Activated T-helper 17 cell treated with anti-CD3 and anti-CD28 coated beads, Interleukin-2, amount 50 U/mL, for 72 hours (primary cell): ENCODE data around the gene LILRA2. TPM values are rescaled to one million over a fixed set of nuclear protein-coding genes. Genes with fewer than 3 reads are reported as not detected.

Experiments used
- ATAC-seq: fragments of 150-1000 bp; cut with Tn5 transposase; replicated peaks from 2 replicates; pipeline ENCODE4 v1.10.0; 2021; ENCODE audit warnings: mild to moderate bottlenecking, moderate library complexity
- H3K27ac Mint-ChIP-seq: one replicate; pipeline ENCODE4 v1.8.0; 2022; ENCODE audit warnings: mixed read lengths
- H3K27me3 Mint-ChIP-seq: one replicate; pipeline ENCODE4 v1.8.0; 2022; ENCODE audit warnings: mixed read lengths
- H3K36me3 Mint-ChIP-seq: one replicate; pipeline ENCODE4 v1.8.0; 2022; ENCODE audit warnings: low read depth, mild to moderate bottlenecking, mixed read lengths
- H3K4me1 Mint-ChIP-seq: one replicate; pipeline ENCODE4 v1.8.0; 2022; ENCODE audit warnings: mixed read lengths
- H3K4me3 Mint-ChIP-seq: one replicate; pipeline ENCODE4 v1.8.0; 2022; ENCODE audit warnings: mild to moderate bottlenecking, mixed read lengths
- H3K9me3 Mint-ChIP-seq: one replicate; pipeline ENCODE4 v1.8.0; 2022; ENCODE audit warnings: mixed read lengths
- total RNA-seq, 2 donors: library from RNA; stranded (reverse); gene quantifications; one replicate each; pipeline ENCODE4 v1.2.3, GENCODE V29; 2022

The LILRA2 gene
- not detected for total RNA-seq

DNA sequence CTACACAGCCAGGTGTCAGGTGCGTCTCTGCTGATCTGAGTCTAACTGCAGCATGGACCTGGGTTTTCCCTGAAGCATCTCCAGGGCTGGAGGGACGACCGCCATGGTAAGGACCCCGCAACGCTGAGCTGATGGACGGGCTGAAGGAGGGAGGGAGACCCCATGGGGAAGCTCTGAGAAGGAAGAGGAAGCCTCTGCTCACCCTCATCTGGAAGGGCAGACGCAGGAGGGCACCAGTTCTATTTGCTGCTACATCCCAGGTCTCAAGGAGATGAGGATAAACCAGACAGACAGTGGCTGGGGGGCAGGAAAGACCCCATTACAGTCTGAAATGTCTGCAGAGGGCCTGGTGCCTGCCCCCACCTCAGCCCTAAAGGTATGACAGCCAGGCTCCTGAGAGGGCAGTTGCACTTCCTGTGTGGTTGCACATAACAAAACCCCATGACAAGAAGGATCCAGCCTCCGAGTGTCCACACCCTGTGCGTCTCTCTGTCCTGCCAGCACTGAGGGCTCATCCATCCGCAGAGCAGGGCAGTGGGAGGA is at the start of gene LILRA2:
Gene LILRA2, plus strand, starts transcription at position 461 of the 543 bp plus-strand sequence. CDS start 89 bp downstream, outside the sequence.
- Mint-ChIP-seq H3K4me3 (no peak within 1 kb of the TSS), H3K9me3 (no peaks in the 10 kb centered on the region), H3K36me3 (no peaks in the 10 kb centered on the region), H3K4me1 (no peaks in the 10 kb centered on the region), H3K27ac (no peak within 1 kb of the TSS), H3K27me3 (peaks cover 27% of the 10 kb centered on the region)
- no peak for ATAC-seq

DNA sequence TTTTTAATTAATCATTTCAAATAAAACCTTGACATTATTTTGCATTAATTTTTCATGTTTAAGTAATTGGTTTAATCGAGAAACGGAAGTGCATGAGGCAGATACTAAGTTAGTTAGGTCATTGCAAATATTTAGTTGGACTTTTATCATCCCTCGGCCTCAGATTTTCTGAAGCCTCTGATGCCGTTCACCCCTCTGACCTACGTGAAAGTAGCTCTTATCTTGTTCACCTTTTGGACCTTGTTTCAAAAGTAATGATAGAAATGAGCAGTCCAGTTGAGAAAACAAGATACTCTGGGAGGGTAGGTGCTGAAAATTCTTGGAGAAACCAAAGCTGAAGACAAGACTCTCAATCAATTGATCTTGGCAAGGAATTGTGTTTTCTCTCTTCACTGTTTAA is 48.0 kb upstream of the LILRA2 start:
- H3K27ac Mint-ChIP-seq = no peak overlapping the region
- H3K27me3 Mint-ChIP-seq = peaks cover 48% of the 10 kb centered on the region
- no peaks in the 10 kb centered on the region for H3K9me3 Mint-ChIP-seq
- ATAC-seq = no peak
- H3K4me3 Mint-ChIP-seq = no peak overlapping the region
- no peaks in the 10 kb centered on the region for H3K36me3 Mint-ChIP-seq
- peaks cover 27% of the 10 kb centered on the region for H3K4me1 Mint-ChIP-seq

DNA sequence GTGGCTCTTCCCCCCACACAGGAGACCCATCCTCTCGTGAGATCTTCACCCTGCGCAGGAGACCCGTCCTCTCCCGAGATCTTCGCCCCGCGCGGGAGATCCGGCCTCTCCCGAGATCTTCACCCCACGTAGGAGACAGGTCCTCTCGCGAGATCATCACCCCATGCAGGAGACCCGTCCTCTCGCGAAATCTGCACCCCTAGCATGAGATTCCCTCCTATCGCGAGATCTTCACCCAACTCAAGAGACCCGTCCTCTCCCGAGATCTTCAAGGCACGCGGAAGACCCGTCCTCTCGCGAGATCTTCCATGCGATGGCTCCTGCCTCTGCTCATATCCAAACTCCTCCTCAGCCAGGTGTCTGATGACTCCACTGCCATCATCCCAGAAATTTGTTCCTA is 46.6 kb upstream of the LILRA2 start:
- no peaks in the 10 kb centered on the region for H3K36me3 Mint-ChIP-seq
- no peak overlapping the region for H3K4me3 Mint-ChIP-seq
- H3K27ac Mint-ChIP-seq = no peak overlapping the region
- H3K9me3 Mint-ChIP-seq = no peaks in the 10 kb centered on the region
- peaks cover 42% of the 10 kb centered on the region for H3K27me3 Mint-ChIP-seq
- H3K4me1 Mint-ChIP-seq = peaks cover 14% of the 10 kb centered on the region
- ATAC-seq = no peak

DNA sequence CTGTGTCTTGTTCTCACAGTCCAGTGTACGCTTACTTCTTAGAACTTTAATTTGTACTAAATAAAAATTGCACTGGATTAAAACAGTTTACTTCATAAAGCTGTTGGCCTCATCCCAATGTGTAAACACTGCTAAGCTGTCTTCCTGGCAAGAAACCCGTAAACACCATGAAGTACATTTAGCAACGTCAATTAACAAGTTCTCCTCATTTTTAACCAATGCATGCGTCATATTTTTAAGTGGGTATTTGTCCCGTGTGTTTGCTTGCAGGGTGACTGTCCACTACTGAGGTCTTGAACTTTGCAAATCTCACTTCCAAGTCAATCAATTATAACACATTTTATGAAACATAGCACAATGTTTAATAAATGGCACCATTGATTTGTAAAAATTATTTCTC is 42.7 kb upstream of the LILRA2 start:
- H3K9me3 Mint-ChIP-seq = no peaks in the 10 kb centered on the region
- peaks cover 50% of the 10 kb centered on the region for H3K27me3 Mint-ChIP-seq
- no peak overlapping the region for H3K4me3 Mint-ChIP-seq
- ATAC-seq = no peak
- peaks cover 4% of the 10 kb centered on the region for H3K4me1 Mint-ChIP-seq
- no peak overlapping the region for H3K27ac Mint-ChIP-seq
- H3K36me3 Mint-ChIP-seq = no peaks in the 10 kb centered on the region

GRCh38 chr19:54532528-54532927 is 41.1 kb upstream of the LILRA2 start:
- H3K4me3 Mint-ChIP-seq = no peak overlapping the region
- peak; percentile 58 for ATAC-seq
- peaks cover 53% of the 10 kb centered on the region for H3K27me3 Mint-ChIP-seq
- H3K9me3 Mint-ChIP-seq = no peaks in the 10 kb centered on the region
- no peaks in the 10 kb centered on the region for H3K4me1 Mint-ChIP-seq
- no peak overlapping the region for H3K27ac Mint-ChIP-seq
- no peaks in the 10 kb centered on the region for H3K36me3 Mint-ChIP-seq

- no peak overlapping the region for H3K27ac Mint-ChIP-seq
- no peaks in the 10 kb centered on the region for H3K4me1 Mint-ChIP-seq
- peaks cover 54% of the 10 kb centered on the region for H3K27me3 Mint-ChIP-seq
- no peak for ATAC-seq
- H3K4me3 Mint-ChIP-seq = no peak overlapping the region
- no peaks in the 10 kb centered on the region for H3K36me3 Mint-ChIP-seq
- H3K9me3 Mint-ChIP-seq = no peaks in the 10 kb centered on the region
Measured at GRCh38 chr19:54533476-54533875, 40.1 kb upstream of the LILRA2 start.

- no peak for ATAC-seq
- H3K4me1 Mint-ChIP-seq = no peaks in the 10 kb centered on the region
- no peak overlapping the region for H3K4me3 Mint-ChIP-seq
- H3K27me3 Mint-ChIP-seq = peaks cover 52% of the 10 kb centered on the region
- no peaks in the 10 kb centered on the region for H3K9me3 Mint-ChIP-seq
- no peak overlapping the region for H3K27ac Mint-ChIP-seq
- no peaks in the 10 kb centered on the region for H3K36me3 Mint-ChIP-seq
Measured at GRCh38 chr19:54534156-54534555, 39.4 kb upstream of the LILRA2 start.

GRCh38 chr19:54535601-54536000 is 38.0 kb upstream of the LILRA2 start:
- no peaks in the 10 kb centered on the region for H3K36me3 Mint-ChIP-seq
- ATAC-seq = no peak
- no peaks in the 10 kb centered on the region for H3K9me3 Mint-ChIP-seq
- H3K4me3 Mint-ChIP-seq = no peak overlapping the region
- no peaks in the 10 kb centered on the region for H3K4me1 Mint-ChIP-seq
- H3K27ac Mint-ChIP-seq = no peak overlapping the region
- peaks cover 46% of the 10 kb centered on the region for H3K27me3 Mint-ChIP-seq

DNA sequence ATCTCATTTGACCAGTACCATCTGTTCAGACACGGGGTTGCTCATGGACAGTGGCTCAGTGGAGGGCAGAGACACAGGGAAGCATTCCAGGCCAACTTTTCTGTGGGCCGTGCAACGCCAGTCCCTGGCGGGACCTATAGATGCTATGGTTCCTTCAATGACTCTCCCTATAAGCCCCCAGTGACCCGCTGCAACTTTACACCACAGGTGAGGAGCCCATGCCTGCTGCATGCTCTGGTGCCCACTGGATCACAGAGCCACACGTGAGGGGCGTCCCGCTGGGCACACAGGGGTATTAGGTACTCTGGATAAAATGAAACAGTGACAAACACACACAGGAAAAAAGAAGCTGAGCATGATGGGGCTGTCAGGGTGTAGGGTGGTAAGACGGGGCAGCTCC is 36.6 kb upstream of the LILRA2 start:
- Mint-ChIP-seq H3K4me3 (no peak overlapping the region), H3K4me1 (no peaks in the 10 kb centered on the region)
- no peak for ATAC-seq

DNA sequence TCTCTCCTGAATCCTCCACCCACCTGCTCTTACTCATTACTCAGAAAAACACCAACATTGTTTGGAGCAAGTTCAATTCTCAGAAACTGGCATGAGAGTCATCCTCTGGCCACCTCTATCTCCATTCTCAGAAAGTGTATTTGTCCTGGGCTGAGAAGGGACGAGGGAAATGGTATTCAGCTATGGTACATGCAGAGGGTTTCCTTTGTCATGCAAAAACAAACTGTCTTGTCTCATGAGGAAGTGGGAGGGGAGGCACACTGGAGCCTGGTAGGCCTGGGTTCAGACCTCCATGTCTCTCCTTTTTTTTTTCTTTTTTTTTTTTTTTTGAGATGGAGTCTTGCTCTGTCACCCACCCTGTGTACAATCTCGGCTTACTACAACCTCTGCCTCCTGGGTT is 31.9 kb upstream of the LILRA2 start:
- peak; percentile 16 for ATAC-seq
- Mint-ChIP-seq H3K27ac (no peak overlapping the region), H3K4me3 (no peak overlapping the region)

More for the DNA sequence above, 36.6 kb upstream of the LILRA2 start:
- Mint-ChIP-seq H3K9me3 (no peaks in the 10 kb centered on the region), H3K36me3 (no peaks in the 10 kb centered on the region), H3K27ac (no peak overlapping the region), H3K27me3 (peaks cover 45% of the 10 kb centered on the region)

DNA sequence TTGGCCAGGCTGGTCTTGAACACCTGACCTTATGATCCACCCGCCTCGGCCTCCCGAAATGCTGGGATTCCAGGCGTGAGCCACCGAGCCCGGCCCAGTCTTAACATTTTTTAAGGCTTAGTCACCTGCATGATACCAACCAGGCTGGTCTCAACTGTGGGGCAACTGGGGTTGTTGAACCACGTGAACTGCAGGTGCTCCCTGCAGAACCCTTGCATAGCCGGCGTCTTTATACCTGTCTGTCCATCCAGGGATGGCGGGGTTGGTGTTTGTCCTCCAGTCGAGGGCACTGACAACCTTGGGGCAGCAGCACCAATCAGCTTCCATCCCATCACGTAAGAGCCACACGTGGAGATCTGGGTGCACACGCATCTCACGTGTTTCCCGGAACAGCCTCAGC is 24.8 kb upstream of the LILRA2 start:
- no peak overlapping the region for H3K4me3 Mint-ChIP-seq

More for the DNA sequence above, 31.9 kb upstream of the LILRA2 start:
- Mint-ChIP-seq H3K4me1 (no peaks in the 10 kb centered on the region), H3K9me3 (peaks cover 4% of the 10 kb centered on the region), H3K27me3 (peaks cover 26% of the 10 kb centered on the region), H3K36me3 (no peaks in the 10 kb centered on the region)

DNA sequence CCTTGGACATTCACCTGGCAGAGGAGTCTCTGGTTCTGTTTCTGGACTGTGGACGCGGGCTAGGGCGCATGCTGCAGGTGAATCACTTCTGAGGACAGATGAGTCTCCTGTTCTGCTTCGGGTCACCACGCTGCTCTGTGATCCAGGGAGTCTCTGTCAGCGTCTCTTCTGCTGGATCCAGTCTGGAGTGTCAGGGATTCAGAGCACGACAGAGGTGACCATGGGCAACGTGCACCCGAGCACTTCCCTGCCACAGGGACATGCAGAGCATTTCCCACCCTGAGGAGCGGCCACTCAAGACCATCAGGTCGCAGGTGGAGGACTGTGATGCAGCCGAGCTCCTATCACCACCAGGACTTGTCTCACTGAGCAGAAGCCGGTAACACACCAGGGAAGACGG is 24.4 kb upstream of the LILRA2 start:
- Mint-ChIP-seq H3K27ac (no peak overlapping the region), H3K27me3 (peaks cover 13% of the 10 kb centered on the region), H3K9me3 (peaks cover 8% of the 10 kb centered on the region), H3K4me3 (no peak overlapping the region), H3K4me1 (no peaks in the 10 kb centered on the region), H3K36me3 (no peaks in the 10 kb centered on the region)
- ATAC-seq = no peak

More for the DNA sequence above, 24.8 kb upstream of the LILRA2 start:
- H3K27ac Mint-ChIP-seq = no peak overlapping the region
- H3K27me3 Mint-ChIP-seq = peaks cover 13% of the 10 kb centered on the region
- no peaks in the 10 kb centered on the region for H3K4me1 Mint-ChIP-seq
- no peak for ATAC-seq
- no peaks in the 10 kb centered on the region for H3K36me3 Mint-ChIP-seq
- H3K9me3 Mint-ChIP-seq = peaks cover 8% of the 10 kb centered on the region

DNA sequence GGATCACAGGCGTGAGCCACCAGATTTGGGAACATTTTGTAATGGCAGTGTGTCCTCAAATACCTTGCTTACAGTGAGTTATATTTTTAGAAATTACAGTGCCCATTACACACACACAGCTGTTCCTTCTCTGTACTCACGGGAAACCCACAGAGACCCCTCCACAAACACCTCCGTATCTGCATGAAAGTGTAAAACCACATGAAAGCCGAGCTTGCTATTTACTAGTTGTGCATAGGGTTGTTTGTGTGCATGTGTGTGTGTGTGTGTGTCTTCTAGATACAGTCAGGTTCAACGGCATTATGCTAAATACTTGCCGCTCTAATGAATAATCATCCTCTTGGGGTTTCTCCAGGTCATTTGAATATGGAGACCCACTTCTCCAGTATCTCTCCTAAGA is 22.3 kb upstream of the LILRA2 start:
- H3K9me3 Mint-ChIP-seq = peaks cover 4% of the 10 kb centered on the region
- no peak for ATAC-seq
- peaks cover 16% of the 10 kb centered on the region for H3K27me3 Mint-ChIP-seq
- no peak overlapping the region for H3K27ac Mint-ChIP-seq
- H3K4me3 Mint-ChIP-seq = no peak overlapping the region
- no peaks in the 10 kb centered on the region for H3K36me3 Mint-ChIP-seq
- no peaks in the 10 kb centered on the region for H3K4me1 Mint-ChIP-seq

GRCh38 chr19:54551950-54552912 is 21.4 kb upstream of the LILRA2 start:
- no peak for ATAC-seq

GRCh38 chr19:54552913-54553310 is 20.7 kb upstream of the LILRA2 start:
- Mint-ChIP-seq H3K27me3 (peaks cover 16% of the 10 kb centered on the region), H3K4me1 (no peaks in the 10 kb centered on the region), H3K27ac (no peak overlapping the region), H3K36me3 (no peaks in the 10 kb centered on the region), H3K9me3 (peaks cover 4% of the 10 kb centered on the region), H3K4me3 (no peak overlapping the region)
- ATAC-seq = no peak

More at GRCh38 chr19:54551950-54552912, 21.4 kb upstream of the LILRA2 start:
- Mint-ChIP-seq H3K9me3 (peaks cover 4% of the 10 kb centered on the region), H3K36me3 (no peaks in the 10 kb centered on the region), H3K27me3 (peaks cover 16% of the 10 kb centered on the region), H3K4me3 (no peak overlapping the region), H3K4me1 (no peaks in the 10 kb centered on the region), H3K27ac (no peak overlapping the region)
